Measurements from ENCODE around the gene SLC38A9.

DNA sequence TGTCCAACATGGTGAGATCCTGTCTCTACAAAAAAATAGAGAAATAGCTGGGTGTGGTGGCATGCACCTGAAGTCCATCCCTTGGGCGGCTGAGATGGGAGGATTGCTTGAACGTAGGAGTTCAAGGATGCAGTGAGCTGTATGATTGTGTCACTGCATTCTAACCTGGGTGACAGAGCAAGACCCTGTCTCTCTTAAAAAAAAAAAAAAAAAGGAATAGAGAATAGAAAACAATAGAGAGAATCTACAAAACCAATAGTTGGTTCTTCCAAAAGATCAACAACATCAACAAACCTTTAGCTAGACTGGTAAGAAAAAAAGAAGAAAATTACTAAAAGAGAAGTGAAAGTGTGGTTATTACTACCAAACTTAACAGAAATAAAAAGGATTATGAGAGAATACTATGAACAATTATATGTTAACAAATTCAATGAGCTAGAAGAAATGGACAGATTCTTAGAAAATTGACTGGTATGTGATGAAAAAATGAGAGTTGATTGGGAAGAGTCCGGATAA lies 8.1 kb upstream of the SLC38A9 start:
- no peak for TF ChIP-seq EZH2 (IDR thresholded peaks at IDR 0.05; ENCODE audit: low read length, missing control alignments)
- TF ChIP-seq, protein P1, sequence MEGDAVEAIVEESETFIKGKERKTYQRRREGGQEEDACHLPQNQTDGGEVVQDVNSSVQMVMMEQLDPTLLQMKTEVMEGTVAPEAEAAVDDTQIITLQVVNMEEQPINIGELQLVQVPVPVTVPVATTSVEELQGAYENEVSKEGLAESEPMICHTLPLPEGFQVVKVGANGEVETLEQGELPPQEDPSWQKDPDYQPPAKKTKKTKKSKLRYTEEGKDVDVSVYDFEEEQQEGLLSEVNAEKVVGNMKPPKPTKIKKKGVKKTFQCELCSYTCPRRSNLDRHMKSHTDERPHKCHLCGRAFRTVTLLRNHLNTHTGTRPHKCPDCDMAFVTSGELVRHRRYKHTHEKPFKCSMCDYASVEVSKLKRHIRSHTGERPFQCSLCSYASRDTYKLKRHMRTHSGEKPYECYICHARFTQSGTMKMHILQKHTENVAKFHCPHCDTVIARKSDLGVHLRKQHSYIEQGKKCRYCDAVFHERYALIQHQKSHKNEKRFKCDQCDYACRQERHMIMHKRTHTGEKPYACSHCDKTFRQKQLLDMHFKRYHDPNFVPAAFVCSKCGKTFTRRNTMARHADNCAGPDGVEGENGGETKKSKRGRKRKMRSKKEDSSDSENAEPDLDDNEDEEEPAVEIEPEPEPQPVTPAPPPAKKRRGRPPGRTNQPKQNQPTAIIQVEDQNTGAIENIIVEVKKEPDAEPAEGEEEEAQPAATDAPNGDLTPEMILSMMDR (conservative IDR thresholded peaks at IDR 0.05 in 1 of 2, IDR thresholded peaks at IDR 0.05 in 1 of 2; ENCODE audit: low read depth in 1 of 2, low read length in 2 of 2), result no peak
